HG03196 (cell line): ENCODE measurements around the gene CCDC124.

Source experiments
- ATAC-seq: cut with Tn5 transposase; IDR thresholded peaks from one replicate; pipeline ENCODE4 v1.9.1; 2021; ENCODE audit not compliant: unreplicated experiment

CCDC124 gene

GRCh38 chr19:17933414-17934129 lies 757 bp downstream of the CCDC124 start:
- ATAC-seq: no peak

GRCh38 chr19:17936379-17936778 lies 3.6 kb downstream of the CCDC124 start:
- ATAC-seq: no peak

GRCh38 chr19:17937371-17937900 lies 4.6 kb downstream of the CCDC124 start:
- ATAC-seq: no peak

GRCh38 chr19:17938092-17938845 lies 5.5 kb downstream of the CCDC124 start:
- ATAC-seq: no peak

GRCh38 chr19:17942181-17942580 lies 9.4 kb downstream of the CCDC124 start:
- ATAC-seq: no peak

GRCh38 chr19:17942582-17943273 lies 9.9 kb downstream of the CCDC124 start:
- no peak for ATAC-seq

- no peak for ATAC-seq
Measured at GRCh38 chr19:17943274-17944221, 10.7 kb downstream of the CCDC124 start.

GRCh38 chr19:17944301-17944700 lies 11.5 kb downstream of the CCDC124 start:
- no peak for ATAC-seq

- ATAC-seq: peak; percentile 23
Measured at GRCh38 chr19:17946965-17947784, 14.4 kb downstream of the CCDC124 start.

GRCh38 chr19:17947815-17948513 lies 15.1 kb downstream of the CCDC124 start:
- ATAC-seq: peak; percentile 34

GRCh38 chr19:17948514-17948900 lies 15.7 kb downstream of the CCDC124 start:
- ATAC-seq: no peak

GRCh38 chr19:17948931-17949930 lies 16.4 kb downstream of the CCDC124 start:
- no peak for ATAC-seq

GRCh38 chr19:17949956-17950309 lies 17.1 kb downstream of the CCDC124 start:
- no peak for ATAC-seq

- no peak for ATAC-seq
Measured at GRCh38 chr19:17950310-17951156, 17.7 kb downstream of the CCDC124 start.

- no peak for ATAC-seq
Measured at GRCh38 chr19:17951157-17951989, 18.6 kb downstream of the CCDC124 start.
